Stomach (tissue), 9 donors: ENCODE measurements around the gene IFT43. TPM values are rescaled to one million over a fixed set of nuclear protein-coding genes. Genes with fewer than 3 reads are reported as not detected.

Source experiments
- DNase-seq, 2 donors: peaks; one replicate each; pipeline versions ENCODE4 v3.0.0 to v3.0.0-alpha.2; 2013 to 2019
- H3K27ac ChIP-seq, 5 donors: fragments of 200-600 bp in 4 of 5; sonication (generic) in 4 of 5; one replicate each; pipeline ENCODE4 v1.5.1; 2013 to 2019; ENCODE audit warnings: mild to moderate bottlenecking in 1 of 5, moderate library complexity in 1 of 5
- H3K27me3 ChIP-seq, 3 donors: fragments of 200-600 bp; sonication (generic); one replicate each; pipeline ENCODE4 v1.5.1; 2017 to 2019; ENCODE audit warnings: mixed run types in 1 of 3
- H3K36me3 ChIP-seq, 4 donors: fragments of 200-600 bp; sonication (generic); 1 replicate in 3 of 4; 2 replicates in 1 of 4; pipeline ENCODE4 v1.5.1; 2016 to 2019
- H3K4me1 ChIP-seq, 4 donors: fragments of 200-600 bp; sonication (generic); one replicate each; pipeline ENCODE4 v1.5.1; 2016 to 2019
- H3K4me3 ChIP-seq, 4 donors: fragments of 200-600 bp; sonication (generic) in 3 of 4; one replicate each; pipeline ENCODE4 v1.5.1; 2016 to 2019; ENCODE audit warnings: mild to moderate bottlenecking in 1 of 4
- H3K9me3 ChIP-seq, 4 donors: fragments of 200-600 bp; sonication (generic); one replicate each; pipeline ENCODE4 v1.5.1; 2016 to 2019
- CTCF ChIP-seq, 7 experiments: fragments of 450-650 bp in 4 of 7; fragments of 200-600 bp in 3 of 7; sonication (generic) in 3 of 7; IDR thresholded peaks; one replicate each; pipeline ENCODE4 v1.5.1; 2016 to 2019; ENCODE audit warnings: antibody characterized with exemption in 7 of 7, control low read depth in 2 of 7, mild to moderate bottlenecking in 1 of 7
- EP300 ChIP-seq: sonication (generic); formaldehyde crosslinking; IDR thresholded peaks from one replicate; pipeline ENCODE4 v1.6.1; 2017; ENCODE audit warnings: antibody characterized with exemption
- POLR2A ChIP-seq, 4 donors: fragments of 450-650 bp; IDR thresholded peaks; one replicate each; pipeline ENCODE4 v1.6.1; 2016; ENCODE audit warnings: antibody characterized with exemption in 4 of 4, control low read depth in 2 of 4, mild to moderate bottlenecking in 1 of 4, moderate library complexity in 1 of 4
- POLR2AphosphoS5 ChIP-seq, 3 donors: sonication (generic); formaldehyde crosslinking; IDR thresholded peaks; one replicate each; pipeline ENCODE4 v1.6.1; 2016; ENCODE audit warnings: antibody characterized with exemption in 3 of 3
- WGBS, 5 donors: extraction: QIAGEN DNeasy Blood & Tissue Kit in 3 of 5; methylation state at CpG; one replicate each; pipeline versions ENCODE4 v1.1.5 to v1.1.7; 2013 to 2018; 5-methylcytosine and 5-hydroxymethylcytosine counted together
- intact Hi-C: fragments of 100-400 bp; cut with DNase I; formaldehyde crosslinking; loops from one replicate; pipeline ENCODE4 v1.15.1; 2023; ENCODE audit warnings: low total_unique reads
- polyA plus RNA-seq, 3 donors: library from polyadenylated mRNA; stranded (reverse); fragments of 200-250 nt; gene quantifications; one replicate each; pipeline ENCODE4 v1.2.3, GENCODE V29; 2013
- total RNA-seq, 5 donors: library from RNA; depleted of rRNA; stranded (reverse); fragments of >200 nt; gene quantifications; one replicate each; pipeline versions ENCODE4 v1.1.0 to v1.2.3, GENCODE V29; 2014 to 2016
- donor health status: healthy with polysubstance abuse.
- donor health status: Bipolar disorder and iron deficiency.
- donor health status: healthy.

The IFT43 gene
- total and polyA plus RNA-seq, 8 donors: 7.6 to 129 (median 41.0) TPM

- Histone ChIP-seq H3K4me1 (peaks cover 0 to 14% (median 0%) of the 10 kb centered on the region in 4 donors), H3K4me3 (no peak overlapping the region), H3K27me3 (peaks cover 0 to 4% (median 0%) of the 10 kb centered on the region in 3 donors), H3K36me3 (no peaks in the 10 kb centered on the region), H3K9me3 (no peaks in the 10 kb centered on the region), H3K27ac (no peak overlapping the region)
- WGBS, 5 donors: 76 to 87% (median 77%) methylated on average over 2 of the region's 2 CpGs
- no peak for TF ChIP-seq POLR2AphosphoS5 (IDR thresholded peaks at IDR 0.05)
- no peak for TF ChIP-seq CTCF (IDR thresholded peaks at IDR 0.05)
- no peak for TF ChIP-seq EP300
- TF ChIP-seq POLR2A (IDR thresholded peaks at IDR 0.05): no peak
- no peak for DNase-seq
- intact Hi-C loops: no loop called here
These were observed 107.5 kb downstream of the IFT43 start for GRCh38 chr14:76093077-76093476.

GRCh38 chr14:76096257-76096656 is 110.7 kb downstream of the IFT43 start:
- DNase-seq: no peak
- no peak overlapping the region for H3K27ac ChIP-seq
- TF ChIP-seq CTCF (IDR thresholded peaks at IDR 0.05): no peak
- TF ChIP-seq POLR2AphosphoS5 (IDR thresholded peaks at IDR 0.05): no peak
- no peak for TF ChIP-seq EP300
- no peak for TF ChIP-seq POLR2A (IDR thresholded peaks at IDR 0.05)
- WGBS, 5 donors: 82 to 85% (median 83%) methylated on average over 5 of the region's 5 CpGs
- intact Hi-C loops: no loop called here
- H3K9me3 ChIP-seq: no peaks in the 10 kb centered on the region
- no peak overlapping the region for H3K4me3 ChIP-seq
- H3K4me1 ChIP-seq: peaks cover 0 to 10% (median 0%) of the 10 kb centered on the region in 4 donors
- H3K27me3 ChIP-seq: peaks cover 0 to 13% (median 0%) of the 10 kb centered on the region in 3 donors
- no peaks in the 10 kb centered on the region for H3K36me3 ChIP-seq

GRCh38 chr14:76097547-76097946 is 112.0 kb downstream of the IFT43 start:
- 86 to 91% (median 86%) methylated on average over 7 of the region's 7 CpGs for whole genome bisulfite sequencing, 5 donors

GRCh38 chr14:76098047-76098446 is 112.5 kb downstream of the IFT43 start:
- Histone ChIP-seq H3K27me3 (peaks cover 0 to 13% (median 0%) of the 10 kb centered on the region in 3 donors), H3K36me3 (no peaks in the 10 kb centered on the region), H3K4me3 (no peak overlapping the region), H3K4me1 (peaks cover 0 to 19% (median 0%) of the 10 kb centered on the region in 4 donors), H3K9me3 (no peaks in the 10 kb centered on the region), H3K27ac (no peak overlapping the region)
- intact Hi-C loops: no loop called here
- TF ChIP-seq EP300 (no peak), CTCF (IDR thresholded peaks at IDR 0.05) (no peak)
- DNase-seq: no peak
- 71 to 84% (median 78%) methylated on average over 8 of the region's 8 CpGs for WGBS, 5 donors

More at GRCh38 chr14:76097547-76097946, 112.0 kb downstream of the IFT43 start:
- peaks cover 0 to 19% (median 0%) of the 10 kb centered on the region in 4 donors for H3K4me1 ChIP-seq
- no peak for DNase-seq
- TF ChIP-seq POLR2AphosphoS5 (IDR thresholded peaks at IDR 0.05) (no peak), EP300 (no peak), POLR2A (IDR thresholded peaks at IDR 0.05) (no peak), CTCF (IDR thresholded peaks at IDR 0.05) (no peak)
- no peak overlapping the region for H3K4me3 ChIP-seq
- intact Hi-C loops: no loop called here
- H3K27me3 ChIP-seq: peaks cover 0 to 13% (median 0%) of the 10 kb centered on the region in 3 donors
- no peaks in the 10 kb centered on the region for H3K36me3 ChIP-seq
- H3K9me3 ChIP-seq: no peaks in the 10 kb centered on the region
- H3K27ac ChIP-seq: no peak overlapping the region
